Fibroblast of lung (primary cell): Measurements from ENCODE around the gene FAM210A. TPM values are rescaled to one million over a fixed set of nuclear protein-coding genes. Genes with fewer than 3 reads are reported as not detected.
A peak's percentile ranks its signal among the peaks of the same experiment; 100 is the strongest.

Source experiments
- DNase-seq, 2 donors: peaks; one replicate each; pipeline versions ENCODE4 v3.0.0 to v3.0.0-alpha.2; 2010; ENCODE audit warnings: low read depth in 2 of 2
- H2AFZ ChIP-seq: 2 replicates; pipeline ENCODE4 v1.5.1; 2012; ENCODE audit warnings: low read length, control low read depth, inconsistent platforms
- H3K27ac ChIP-seq: 2 replicates; pipeline ENCODE4 v1.5.1; 2011; ENCODE audit warnings: low read length, control low read depth; ENCODE audit not compliant: insufficient read depth
- H3K27me3 ChIP-seq: 2 replicates; pipeline ENCODE4 v1.5.1; 2011; ENCODE audit warnings: mild to moderate bottlenecking, low read length; ENCODE audit not compliant: control insufficient read depth, insufficient read depth
- H3K36me3 ChIP-seq: 2 replicates; pipeline ENCODE4 v1.5.1; 2011; ENCODE audit warnings: low read length; ENCODE audit not compliant: control insufficient read depth, insufficient read depth
- H3K4me1 ChIP-seq: 2 replicates; pipeline ENCODE4 v1.5.1; 2011; ENCODE audit warnings: low read length; ENCODE audit not compliant: control insufficient read depth, insufficient read depth; ENCODE audit errors: extremely low read depth
- H3K4me2 ChIP-seq: 2 replicates; pipeline ENCODE4 v1.5.1; 2011; ENCODE audit warnings: low read length, control low read depth; ENCODE audit not compliant: insufficient read depth; ENCODE audit errors: extremely low read depth
- H3K4me3 ChIP-seq, 4 experiments: fragments of 200-600 bp in 1 of 4; sonication (generic) in 1 of 4; replicated peaks in 1 of 4; 2 replicates each; pipeline ENCODE4 v1.5.1; 2011 to 2016; ENCODE audit warnings: low read length in 4 of 4, low read depth in 3 of 4, mild to moderate bottlenecking in 3 of 4, control low read depth in 2 of 4, inconsistent platforms in 1 of 4, mixed read lengths in 1 of 4; ENCODE audit not compliant: insufficient read depth in 1 of 4; ENCODE audit errors: control extremely low read depth in 1 of 4
- H3K79me2 ChIP-seq: 2 replicates; pipeline ENCODE4 v1.5.1; 2012; ENCODE audit warnings: mild to moderate bottlenecking, low read length, inconsistent platforms; ENCODE audit not compliant: control insufficient read depth, insufficient read depth
- H3K9ac ChIP-seq: 2 replicates; pipeline ENCODE4 v1.5.1; 2011; ENCODE audit warnings: mild to moderate bottlenecking, low read length, control low read depth; ENCODE audit not compliant: insufficient read depth
- H3K9me3 ChIP-seq: 2 replicates; pipeline ENCODE4 v1.5.1; 2012; ENCODE audit warnings: low read depth, low read length; ENCODE audit not compliant: control insufficient read depth, insufficient read depth
- H4K20me1 ChIP-seq: 2 replicates; pipeline ENCODE4 v1.5.1; 2011; ENCODE audit warnings: low read length; ENCODE audit not compliant: control insufficient read depth, insufficient read depth; ENCODE audit errors: extremely low read depth
- CTCF ChIP-seq, 2 donors: IDR thresholded peaks in 1 of 2; conservative IDR thresholded peaks in 1 of 2; 1 replicate in 1 of 2; 2 replicates in 1 of 2; pipeline ENCODE4 v1.5.1; 2011 to 2012; ENCODE audit warnings: low read length in 2 of 2, control low read depth in 1 of 2, inconsistent platforms in 1 of 2, low read depth in 1 of 2, mild to moderate bottlenecking in 1 of 2
- EZH2 ChIP-seq: IDR thresholded peaks from 2 replicates; pipeline ENCODE4 v1.5.1; 2012; ENCODE audit warnings: low read length, control low read depth, mild to moderate bottlenecking; ENCODE audit errors: missing control alignments
- polyA plus RNA-seq, 2 donors: library from polyadenylated mRNA; depleted of rRNA in 1 of 2; stranded (reverse) in 1 of 2; unstranded in 1 of 2; fragments of >200 nt; gene quantifications; 2 replicates each; pipeline ENCODE4 v1.2.1, GENCODE V29; 2011 to 2012; ENCODE audit warnings: missing spikeins in 1 of 2
- total RNA-seq: library from RNA; depleted of rRNA; stranded (reverse); fragments of >200 nt; gene quantifications from 2 replicates; pipeline ENCODE4 v1.2.1, GENCODE V29; 2014

Gene FAM210A
- total and polyA plus RNA-seq, 2 donors (not counting 1 experiment from before 2014, with no cell fraction given) = 14.2 to 17.5 TPM

DNA sequence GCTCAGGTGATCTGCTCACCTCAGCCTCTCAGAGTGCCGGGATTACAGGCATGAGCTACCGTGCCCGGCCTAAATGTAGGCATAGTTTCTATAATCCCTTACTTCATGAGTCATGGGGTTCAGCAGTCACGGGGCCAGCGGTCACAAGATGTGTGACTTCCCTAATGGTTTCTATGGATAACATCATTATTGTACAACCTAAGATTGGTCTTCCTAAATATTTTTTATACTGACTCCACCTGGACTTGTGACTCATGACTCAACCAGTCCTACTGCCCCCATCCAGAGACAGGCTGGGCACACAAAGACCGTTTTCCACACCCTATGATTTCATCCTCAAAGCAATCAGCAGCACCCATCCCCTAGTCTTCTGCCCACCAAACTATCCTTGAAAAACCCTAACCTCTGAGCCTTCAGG lies 15.9 kb downstream of the FAM210A start:
- TF ChIP-seq EZH2 (no peak), CTCF (conservative IDR thresholded peaks at IDR 0.05 in 1 of 2, IDR thresholded peaks at IDR 0.05 in 1 of 2; ENCODE audit: low read depth in 1 of 2, low read length in 2 of 2) (no peak)
- H3K9ac ChIP-seq = no peak overlapping the region
- H3K4me3 ChIP-seq = no peak overlapping the region
- no peaks in the 10 kb centered on the region for H4K20me1 ChIP-seq
- H3K27me3 ChIP-seq = no peaks in the 10 kb centered on the region
- H3K9me3 ChIP-seq = no peaks in the 10 kb centered on the region
- no peak overlapping the region for H3K27ac ChIP-seq
- peak; percentile 12 to 75 for DNase-seq
- no peaks in the 10 kb centered on the region for H3K4me1 ChIP-seq
- H3K4me2 ChIP-seq = no peak overlapping the region
- H2AFZ ChIP-seq = no peak overlapping the region
- peaks cover 14% of the 10 kb centered on the region for H3K79me2 ChIP-seq
- no peaks in the 10 kb centered on the region for H3K36me3 ChIP-seq

- peak; percentile 23 to 31 for DNase-seq
- Histone ChIP-seq H3K27ac (no peak overlapping the region), H3K27me3 (no peaks in the 10 kb centered on the region), H4K20me1 (no peaks in the 10 kb centered on the region), H3K4me1 (no peaks in the 10 kb centered on the region), H3K36me3 (no peaks in the 10 kb centered on the region), H3K4me2 (no peak overlapping the region), H2AFZ (no peak overlapping the region), H3K4me3 (no peak overlapping the region), H3K9ac (no peak overlapping the region), H3K9me3 (no peaks in the 10 kb centered on the region), H3K79me2 (no peaks in the 10 kb centered on the region)
- TF ChIP-seq EZH2 (no peak), CTCF (conservative IDR thresholded peaks at IDR 0.05 in 1 of 2, IDR thresholded peaks at IDR 0.05 in 1 of 2; ENCODE audit: low read depth in 1 of 2, low read length in 2 of 2) (no peak)
Measured at GRCh38 chr18:13703899-13704298, 22.5 kb downstream of the FAM210A start.

- Histone ChIP-seq H3K4me2 (no peak overlapping the region), H4K20me1 (no peaks in the 10 kb centered on the region), H2AFZ (no peak overlapping the region), H3K27me3 (no peaks in the 10 kb centered on the region), H3K27ac (no peak overlapping the region), H3K4me1 (no peaks in the 10 kb centered on the region), H3K9me3 (no peaks in the 10 kb centered on the region), H3K9ac (no peak overlapping the region), H3K36me3 (no peaks in the 10 kb centered on the region), H3K4me3 (no peak overlapping the region), H3K79me2 (peaks cover 5% of the 10 kb centered on the region)
- DNase-seq = no peak
- TF ChIP-seq EZH2 (no peak), CTCF (conservative IDR thresholded peaks at IDR 0.05 in 1 of 2, IDR thresholded peaks at IDR 0.05 in 1 of 2; ENCODE audit: low read depth in 1 of 2, low read length in 2 of 2) (no peak)
Measured at GRCh38 chr18:13700153-13700552, 26.2 kb downstream of the FAM210A start.
